ENCODE results near the gene CFAP300.

Gene CFAP300

DNA sequence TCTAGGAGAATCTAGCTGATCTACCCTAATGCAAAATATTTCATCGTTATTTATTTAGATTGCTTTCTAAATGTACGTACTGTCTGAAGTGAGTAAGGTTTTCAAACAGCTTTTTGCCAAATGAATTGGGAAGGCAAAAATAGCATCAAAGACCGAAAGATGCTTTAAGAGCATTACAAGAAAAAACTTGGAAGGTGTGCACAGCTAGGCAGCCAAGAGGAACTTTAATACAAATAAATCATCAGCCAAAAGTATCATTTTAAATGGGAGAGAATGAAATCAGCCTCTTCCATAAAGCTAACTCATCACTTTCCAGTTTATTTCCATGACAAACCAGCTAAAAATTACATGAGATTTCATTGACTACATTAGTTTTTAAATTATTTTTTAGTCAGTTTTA is 30.2 kb upstream of the CFAP300 start:
- Histone ChIP-seq H3K4me1 (ENCODE audit: control insufficient read depth, insufficient read depth, low read length, poor library complexity, severe bottlenecking) (peaks cover 14% of the 10 kb centered on the region), H3K4me3 (ENCODE audit: extremely low read depth, insufficient read depth, low read length, poor library complexity, severe bottlenecking) (no peak overlapping the region)
- WGBS, 2 experiments (ENCODE audit: insufficient coverage in 2 of 2), result 100% methylated on average over 1 of the region's 3 CpGs; no CpG with 5 or more reads in 1 of the 2 experiments

DNA sequence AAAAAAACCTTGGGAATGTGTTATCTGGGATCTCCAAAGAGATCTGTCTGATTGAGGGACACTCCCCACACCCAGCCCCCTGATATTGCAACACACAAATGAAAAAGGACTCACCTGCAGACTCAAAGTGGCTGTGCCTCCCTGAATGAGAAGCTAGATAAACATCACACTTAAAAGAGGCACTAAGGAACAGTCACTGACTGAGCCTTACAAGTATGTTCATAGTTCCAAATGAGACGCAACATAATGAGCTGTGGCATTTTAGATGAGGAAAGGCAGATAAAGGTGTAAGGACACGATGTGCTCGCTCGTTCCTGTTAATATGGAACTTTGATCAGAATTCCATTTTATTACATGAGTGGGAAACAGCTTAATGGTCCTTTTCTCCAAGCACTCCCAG is 21.0 kb upstream of the CFAP300 start:
- Histone ChIP-seq H3K27ac (ENCODE audit: low read depth, low read length, severe bottlenecking) (peak overlapping the region; percentile 50), H3K36me3 (ENCODE audit: control insufficient read depth, insufficient read depth, low read length) (no peaks in the 10 kb centered on the region), H3K4me3 (ENCODE audit: extremely low read depth, insufficient read depth, low read length, poor library complexity, severe bottlenecking) (no peak overlapping the region), H3K4me1 (ENCODE audit: control insufficient read depth, insufficient read depth, low read length, poor library complexity, severe bottlenecking) (peaks cover 10% of the 10 kb centered on the region), H3K9me3 (ENCODE audit: control insufficient read depth, low read length) (no peaks in the 10 kb centered on the region)
- 67% methylated on average over 1 of the region's 4 CpGs for WGBS, 2 experiments (ENCODE audit: insufficient coverage in 2 of 2)

More for the DNA sequence above, 30.2 kb upstream of the CFAP300 start:
- Histone ChIP-seq H3K27ac (ENCODE audit: low read depth, low read length, severe bottlenecking) (no peak overlapping the region), H3K9me3 (ENCODE audit: control insufficient read depth, low read length) (no peaks in the 10 kb centered on the region), H3K36me3 (ENCODE audit: control insufficient read depth, insufficient read depth, low read length) (no peaks in the 10 kb centered on the region)

DNA sequence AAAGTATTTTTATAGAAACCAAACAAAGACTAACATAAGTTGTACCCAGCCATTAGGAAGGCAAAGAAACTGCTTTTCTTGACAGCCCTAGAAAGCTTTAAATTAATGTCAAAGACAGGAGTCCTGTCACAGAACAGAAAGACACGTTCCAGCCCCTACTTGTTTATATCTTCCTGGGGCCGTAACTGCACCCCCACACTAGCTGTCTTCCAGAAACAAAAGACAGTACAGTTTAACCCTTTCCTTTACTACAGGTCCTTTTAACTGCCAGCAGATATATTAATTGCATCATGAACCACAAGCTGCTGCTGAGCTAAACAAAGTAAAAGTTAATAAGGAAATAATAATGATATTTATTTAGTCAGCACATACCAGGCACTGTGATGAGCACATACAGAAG is 20.3 kb upstream of the CFAP300 start:
- H3K4me3 ChIP-seq (ENCODE audit: extremely low read depth, insufficient read depth, low read length, poor library complexity, severe bottlenecking), result no peak overlapping the region

DNA sequence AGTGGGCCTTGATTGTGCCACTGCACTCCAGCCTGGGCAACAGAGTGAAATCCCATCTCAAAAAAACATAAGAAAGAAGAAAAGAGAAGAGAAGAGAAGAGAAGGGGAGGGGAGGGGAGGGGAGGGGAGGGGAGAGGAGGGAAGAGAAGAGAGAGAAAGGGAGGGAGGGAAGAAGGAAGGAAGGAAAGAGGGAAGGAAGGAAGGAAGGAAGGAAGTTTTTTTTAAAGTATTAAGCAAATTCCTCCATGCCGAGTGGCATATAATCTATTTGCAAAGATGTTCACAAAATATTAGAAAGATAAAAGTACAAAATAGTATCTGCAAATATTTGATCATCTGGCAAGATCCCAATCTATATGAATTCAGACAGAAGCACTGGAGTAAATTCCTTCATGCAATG is 10.5 kb upstream of the CFAP300 start:
- no CpG with 5 or more reads among the region's 1 CpG for WGBS, 2 experiments (ENCODE audit: insufficient coverage in 2 of 2)
- no peaks in the 10 kb centered on the region for H3K9me3 ChIP-seq (ENCODE audit: control insufficient read depth, low read length)

More for the DNA sequence above, 20.3 kb upstream of the CFAP300 start:
- Histone ChIP-seq H3K4me1 (ENCODE audit: control insufficient read depth, insufficient read depth, low read length, poor library complexity, severe bottlenecking) (peaks cover 10% of the 10 kb centered on the region), H3K9me3 (ENCODE audit: control insufficient read depth, low read length) (no peaks in the 10 kb centered on the region), H3K36me3 (ENCODE audit: control insufficient read depth, insufficient read depth, low read length) (no peaks in the 10 kb centered on the region), H3K27ac (ENCODE audit: low read depth, low read length, severe bottlenecking) (peak overlapping the region; percentile 50)
- 0 to 17% methylated on average over 1 of the region's 2 CpGs for WGBS, 2 experiments (ENCODE audit: insufficient coverage in 2 of 2)

GRCh38 chr11:102046841-102047240 is 396 bp upstream of the CFAP300 start:
- H3K4me1 ChIP-seq (ENCODE audit: control insufficient read depth, insufficient read depth, low read length, poor library complexity, severe bottlenecking), result no peaks in the 10 kb centered on the region
- peak overlapping the region; percentile 26 for H3K4me3 ChIP-seq (ENCODE audit: extremely low read depth, insufficient read depth, low read length, poor library complexity, severe bottlenecking)
- no CpG with 5 or more reads among the region's 4 CpGs for WGBS, 2 experiments (ENCODE audit: insufficient coverage in 2 of 2)
- H3K9me3 ChIP-seq (ENCODE audit: control insufficient read depth, low read length), result no peaks in the 10 kb centered on the region
- no peaks in the 10 kb centered on the region for H3K36me3 ChIP-seq (ENCODE audit: control insufficient read depth, insufficient read depth, low read length)
- H3K27ac ChIP-seq (ENCODE audit: low read depth, low read length, severe bottlenecking), result no peak overlapping the region

More for the DNA sequence above, 10.5 kb upstream of the CFAP300 start:
- no peak overlapping the region for H3K4me3 ChIP-seq (ENCODE audit: extremely low read depth, insufficient read depth, low read length, poor library complexity, severe bottlenecking)
- H3K27ac ChIP-seq (ENCODE audit: low read depth, low read length, severe bottlenecking), result no peak overlapping the region
- no peaks in the 10 kb centered on the region for H3K4me1 ChIP-seq (ENCODE audit: control insufficient read depth, insufficient read depth, low read length, poor library complexity, severe bottlenecking)
- no peaks in the 10 kb centered on the region for H3K36me3 ChIP-seq (ENCODE audit: control insufficient read depth, insufficient read depth, low read length)

GRCh38 chr11:102050927-102051575 is 3.8 kb downstream of the CFAP300 start:
- no peaks in the 10 kb centered on the region for H3K9me3 ChIP-seq (ENCODE audit: control insufficient read depth, low read length)
- H3K27ac ChIP-seq (ENCODE audit: low read depth, low read length, severe bottlenecking), result no peak overlapping the region
- H3K36me3 ChIP-seq (ENCODE audit: control insufficient read depth, insufficient read depth, low read length), result no peaks in the 10 kb centered on the region
- no peaks in the 10 kb centered on the region for H3K4me1 ChIP-seq (ENCODE audit: control insufficient read depth, insufficient read depth, low read length, poor library complexity, severe bottlenecking)
- 76 to 95% methylated on average over 3 to 5 of the region's 5 CpGs for WGBS, 2 experiments (ENCODE audit: insufficient coverage in 2 of 2)
- no peak overlapping the region for H3K4me3 ChIP-seq (ENCODE audit: extremely low read depth, insufficient read depth, low read length, poor library complexity, severe bottlenecking)

GRCh38 chr11:102061276-102061675 is 14.0 kb downstream of the CFAP300 start:
- H3K9me3 ChIP-seq (ENCODE audit: control insufficient read depth, low read length), result no peaks in the 10 kb centered on the region
- no peak overlapping the region for H3K27ac ChIP-seq (ENCODE audit: low read depth, low read length, severe bottlenecking)
- H3K4me3 ChIP-seq (ENCODE audit: extremely low read depth, insufficient read depth, low read length, poor library complexity, severe bottlenecking), result no peak overlapping the region
- H3K4me1 ChIP-seq (ENCODE audit: control insufficient read depth, insufficient read depth, low read length, poor library complexity, severe bottlenecking), result no peaks in the 10 kb centered on the region
- H3K36me3 ChIP-seq (ENCODE audit: control insufficient read depth, insufficient read depth, low read length), result no peaks in the 10 kb centered on the region
- WGBS, 2 experiments (ENCODE audit: insufficient coverage in 2 of 2), result 0% methylated on average over 1 of the region's 2 CpGs; no CpG with 5 or more reads in 1 of the 2 experiments

DNA sequence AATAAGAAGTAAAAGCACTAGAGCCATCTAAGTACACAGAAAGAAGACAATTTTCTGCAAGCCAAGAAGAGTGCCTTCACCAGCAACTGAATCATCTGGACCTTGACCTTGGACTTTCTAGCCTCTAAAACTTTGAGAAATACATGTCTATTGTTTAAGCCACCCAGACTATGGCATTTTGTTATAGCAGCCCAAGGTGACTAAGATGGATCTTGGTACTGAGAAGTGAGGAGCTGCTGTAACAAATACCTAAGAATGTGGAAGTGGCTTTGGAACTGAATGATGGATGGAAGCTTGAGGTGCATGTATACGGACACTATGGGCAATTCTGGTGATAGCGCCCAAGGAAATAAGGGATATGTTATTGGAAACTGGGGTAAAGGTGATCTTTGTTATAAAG is 14.9 kb downstream of the CFAP300 start:
- H3K36me3 ChIP-seq (ENCODE audit: control insufficient read depth, insufficient read depth, low read length), result no peaks in the 10 kb centered on the region
- 100% methylated on average over 2 of the region's 2 CpGs for WGBS, 2 experiments (ENCODE audit: insufficient coverage in 2 of 2)
- H3K4me3 ChIP-seq (ENCODE audit: extremely low read depth, insufficient read depth, low read length, poor library complexity, severe bottlenecking), result no peak overlapping the region
- H3K27ac ChIP-seq (ENCODE audit: low read depth, low read length, severe bottlenecking), result no peak overlapping the region
- H3K9me3 ChIP-seq (ENCODE audit: control insufficient read depth, low read length), result no peaks in the 10 kb centered on the region
- H3K4me1 ChIP-seq (ENCODE audit: control insufficient read depth, insufficient read depth, low read length, poor library complexity, severe bottlenecking), result no peaks in the 10 kb centered on the region

GRCh38 chr11:102064316-102064715 is 17.1 kb downstream of the CFAP300 start:
- no peaks in the 10 kb centered on the region for H3K9me3 ChIP-seq (ENCODE audit: control insufficient read depth, low read length)
- WGBS, 2 experiments (ENCODE audit: insufficient coverage in 2 of 2), result 88 to 100% methylated on average over 1 of the region's 2 CpGs
- no peak overlapping the region for H3K4me3 ChIP-seq (ENCODE audit: extremely low read depth, insufficient read depth, low read length, poor library complexity, severe bottlenecking)
- no peak overlapping the region for H3K27ac ChIP-seq (ENCODE audit: low read depth, low read length, severe bottlenecking)
- no peaks in the 10 kb centered on the region for H3K4me1 ChIP-seq (ENCODE audit: control insufficient read depth, insufficient read depth, low read length, poor library complexity, severe bottlenecking)
- H3K36me3 ChIP-seq (ENCODE audit: control insufficient read depth, insufficient read depth, low read length), result no peaks in the 10 kb centered on the region

- Histone ChIP-seq H3K36me3 (ENCODE audit: control insufficient read depth, insufficient read depth, low read length) (no peaks in the 10 kb centered on the region), H3K4me1 (ENCODE audit: control insufficient read depth, insufficient read depth, low read length, poor library complexity, severe bottlenecking) (no peaks in the 10 kb centered on the region), H3K27ac (ENCODE audit: low read depth, low read length, severe bottlenecking) (no peak overlapping the region), H3K9me3 (ENCODE audit: control insufficient read depth, low read length) (peaks cover 29% of the 10 kb centered on the region), H3K4me3 (ENCODE audit: extremely low read depth, insufficient read depth, low read length, poor library complexity, severe bottlenecking) (no peak overlapping the region)
- WGBS, 2 experiments (ENCODE audit: insufficient coverage in 2 of 2), result no CpG with 5 or more reads among the region's 1 CpG
Measured at GRCh38 chr11:102070766-102071165, 23.5 kb downstream of the CFAP300 start.

Data from mesodermal cell (in vitro differentiated cells).